ENCODE measurements around the gene PTPRN2.
"Not testable (repeated sequence)": the region's sequence is repeated elsewhere in the genome, so short reads cannot be mapped to it uniquely, and the experiment has no call there.

The PTPRN2 gene

DNA sequence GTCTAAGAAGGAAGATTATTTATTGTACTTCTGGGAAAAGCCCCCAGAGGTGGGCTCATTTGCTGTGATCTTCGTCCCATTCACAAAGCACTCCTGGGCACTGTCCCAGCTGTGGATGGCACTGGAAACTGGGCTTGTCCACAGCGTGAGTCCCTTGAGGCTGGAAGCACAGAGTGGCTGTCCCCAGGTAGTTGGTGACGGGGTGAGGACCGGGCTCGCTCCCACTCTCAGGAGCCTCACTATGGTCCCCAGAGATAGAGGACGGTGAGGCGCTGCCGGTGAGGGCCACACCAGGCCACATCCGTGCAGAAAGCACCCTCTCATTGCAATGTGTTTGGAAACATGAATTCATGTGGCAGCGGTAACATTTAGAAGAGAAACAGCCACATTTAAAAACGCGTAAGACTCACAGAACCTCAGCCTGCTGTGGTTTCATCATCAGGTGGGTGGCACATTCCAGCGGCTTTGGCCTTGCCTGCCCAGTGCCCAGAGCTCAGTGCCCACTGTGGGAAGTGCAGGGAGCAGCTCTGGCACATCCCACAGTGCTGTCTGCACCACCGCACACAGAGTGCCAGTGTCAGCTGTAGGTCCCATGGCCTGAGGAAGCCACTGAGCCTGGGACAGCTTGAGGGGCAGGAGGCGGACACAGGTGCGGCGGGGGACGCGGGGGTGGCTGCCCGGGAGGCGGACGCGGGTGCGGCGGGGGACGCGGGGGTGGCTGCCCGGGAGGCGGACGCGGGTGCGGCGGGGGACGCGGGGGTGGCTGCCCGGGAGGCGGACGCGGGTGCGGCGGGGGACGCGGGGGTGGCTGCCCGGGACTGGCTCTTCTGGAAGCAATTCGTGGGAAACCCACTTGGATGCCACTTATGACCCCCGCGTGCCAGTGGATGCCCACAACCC, 801.0 kb downstream of the PTPRN2 start:
- no peak for DNase-seq

DNA sequence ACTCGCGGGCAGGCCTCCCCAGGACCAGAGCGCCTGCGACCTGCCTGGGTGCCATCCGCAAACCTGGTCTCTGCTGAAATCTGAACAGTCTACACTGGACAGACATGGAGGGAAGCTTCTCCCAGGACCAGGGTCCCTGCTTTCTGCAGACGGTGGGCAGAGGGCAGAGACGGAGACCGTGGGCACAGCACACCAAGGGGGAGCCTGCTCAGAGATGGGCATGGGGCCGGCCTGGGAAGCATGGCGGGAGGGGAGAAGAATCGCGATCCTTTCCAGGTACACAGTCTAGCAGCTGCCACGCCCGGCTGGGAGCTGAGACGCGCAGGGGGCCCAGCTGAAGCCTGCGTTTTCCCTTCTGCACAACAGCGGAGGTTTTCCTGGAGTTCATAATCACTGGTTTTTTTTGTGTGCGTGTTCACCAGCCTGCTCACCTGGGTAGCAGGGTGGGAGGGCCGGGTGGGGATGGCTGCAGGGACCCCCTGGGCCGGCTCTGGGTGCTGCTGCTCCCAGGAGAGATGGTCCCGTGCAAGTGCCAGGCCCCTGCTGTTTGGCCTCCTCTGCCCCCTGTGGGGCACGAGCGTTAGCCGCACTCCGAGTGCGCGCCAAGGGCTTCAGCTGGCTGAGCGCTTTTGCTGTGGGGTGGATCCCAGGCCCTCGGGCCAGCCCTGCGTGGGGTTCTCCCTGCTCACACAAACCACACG, 802.0 kb downstream of the PTPRN2 start:
- DNase-seq = no peak

DNA sequence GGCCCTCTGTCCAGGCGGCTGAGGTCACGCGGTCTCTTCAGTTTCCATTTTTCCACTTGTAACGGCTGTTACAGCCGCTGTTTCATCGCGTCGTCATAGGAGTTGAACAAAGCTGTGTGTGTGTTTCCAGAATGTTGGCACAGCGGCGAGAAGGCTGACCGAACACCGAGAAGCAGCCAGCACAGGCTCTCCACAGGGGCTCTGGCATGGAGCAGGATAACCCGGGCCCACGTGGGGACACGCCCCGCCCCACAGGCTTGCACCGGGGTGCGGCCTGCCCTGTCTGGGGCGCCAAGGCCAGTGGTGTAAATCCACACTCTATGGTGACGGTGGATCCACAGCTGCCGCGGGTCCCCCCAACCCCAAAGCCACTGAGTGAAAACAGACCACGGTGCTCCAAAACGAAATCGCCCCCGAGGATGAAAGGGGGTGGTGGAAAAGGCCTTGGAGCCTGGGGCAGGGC, 802.6 kb downstream of the PTPRN2 start:
- DNase-seq = no peak

DNA sequence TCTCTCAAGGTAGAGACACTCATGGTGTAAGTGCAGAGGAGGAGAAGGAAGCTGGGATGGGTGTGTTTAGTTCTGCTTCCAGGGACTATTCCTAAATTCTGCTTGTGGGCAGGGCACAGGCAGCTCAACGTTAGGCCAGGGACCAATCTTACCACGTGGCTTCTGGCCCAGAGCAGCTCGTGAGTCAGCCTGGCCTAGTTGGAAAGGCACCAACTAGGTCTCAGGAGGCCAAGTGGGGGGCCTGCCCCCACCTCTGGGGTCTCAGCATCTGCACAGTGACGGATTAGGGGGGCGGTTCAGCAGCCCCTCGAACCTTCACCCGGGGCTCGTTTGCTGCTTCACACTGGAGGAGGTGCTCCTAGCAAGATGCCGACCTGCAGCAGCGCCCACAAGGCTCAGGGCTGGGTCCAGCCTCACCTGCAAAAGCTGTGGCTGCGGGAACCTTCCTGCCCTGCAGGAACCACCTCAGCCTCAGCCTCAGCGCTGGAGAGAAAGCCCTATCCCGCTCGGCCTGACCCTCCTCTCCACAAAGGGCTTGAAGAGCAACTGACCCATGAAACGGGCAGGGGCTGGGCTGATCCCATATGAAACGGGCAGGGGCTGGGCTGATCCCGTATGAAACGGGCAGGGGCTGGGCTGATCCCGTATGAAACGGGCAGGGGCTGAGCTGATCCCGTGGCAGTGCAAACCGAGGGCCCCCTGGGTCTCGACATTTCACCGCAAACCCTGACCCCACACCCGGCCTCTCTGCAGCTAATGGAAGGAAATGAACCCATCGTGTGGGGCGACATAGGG, 803.4 kb downstream of the PTPRN2 start:
- no peak for DNase-seq

DNA sequence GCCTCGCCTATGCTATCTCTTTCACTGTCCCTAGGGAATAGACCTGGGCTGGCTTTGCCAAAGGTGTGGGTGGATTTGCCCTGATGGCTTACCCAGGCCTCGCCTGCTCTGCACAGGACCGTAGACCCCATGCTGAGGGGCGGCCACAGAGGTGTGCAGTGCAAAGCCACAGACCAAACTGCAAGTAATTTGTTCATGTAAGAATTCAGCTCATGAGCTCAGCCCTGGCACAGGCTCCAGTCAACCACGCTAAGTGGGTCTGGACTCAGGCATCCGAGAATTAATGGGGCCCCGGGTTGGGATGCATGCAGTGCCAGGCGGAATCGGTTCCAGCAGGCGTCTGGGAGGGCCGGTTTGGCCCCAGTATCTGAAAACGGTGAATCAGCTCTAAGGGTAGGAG, 805.6 kb downstream of the PTPRN2 start:
- no peak for DNase-seq

DNA sequence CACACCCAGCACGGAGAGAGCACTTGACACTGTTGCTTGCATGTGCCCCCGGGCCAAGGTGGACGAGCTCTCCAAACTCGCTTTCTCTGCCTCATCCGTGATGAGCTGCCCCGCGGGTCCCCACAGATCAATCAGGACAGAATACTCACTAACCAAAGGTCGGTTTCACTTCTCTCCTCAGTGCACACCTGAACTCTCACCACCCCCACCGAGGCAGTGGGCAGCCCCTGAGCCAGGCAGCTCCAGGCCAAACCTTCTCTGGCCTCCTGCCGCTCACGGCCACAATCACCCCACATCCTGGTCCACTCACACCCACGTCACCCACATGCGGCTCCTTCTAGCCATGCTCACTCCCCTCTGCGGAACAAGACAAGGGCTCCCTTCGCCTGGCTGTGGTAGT, 806.9 kb downstream of the PTPRN2 start:
- no peak for DNase-seq

DNA sequence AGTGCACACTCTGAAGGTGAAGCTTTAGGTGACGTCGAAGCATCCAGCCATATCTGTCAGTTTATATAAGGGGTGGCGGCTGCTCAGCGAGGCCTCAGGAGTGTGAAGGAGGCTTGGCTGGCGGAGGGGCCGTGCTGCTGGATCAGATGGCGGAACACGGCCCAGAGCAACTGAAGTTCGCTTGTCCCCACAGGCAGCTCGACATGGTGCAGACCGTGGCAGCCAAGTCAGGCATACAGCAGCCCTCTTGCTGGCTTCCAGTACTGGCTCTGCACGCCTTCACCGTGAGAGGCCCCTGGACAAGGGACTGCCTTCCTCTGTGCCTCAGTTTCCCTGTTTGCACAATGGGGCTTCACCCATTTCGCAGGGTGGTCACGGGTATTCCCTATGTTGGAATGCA, 807.3 kb downstream of the PTPRN2 start:
- no peak for DNase-seq

DNA sequence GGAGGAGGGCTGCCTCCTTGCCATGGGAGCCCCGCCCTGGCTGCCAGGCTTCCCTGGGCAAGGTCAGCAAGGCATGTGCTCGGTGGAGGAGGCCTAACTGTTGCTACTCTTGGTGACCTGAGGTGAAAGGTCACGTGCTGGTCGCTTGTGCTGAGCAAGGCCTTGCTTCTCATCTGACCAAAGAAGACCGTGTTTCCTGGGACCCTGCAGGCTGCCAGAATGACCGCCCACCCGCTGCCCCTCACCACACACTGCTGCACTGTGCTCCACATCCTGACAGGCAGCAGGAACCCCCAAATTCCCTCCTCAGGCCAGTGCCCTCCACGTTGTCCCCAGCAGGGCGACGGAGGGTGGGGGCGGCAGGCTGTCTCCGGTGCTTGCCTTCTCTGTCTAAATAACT, 808.4 kb downstream of the PTPRN2 start:
- DNase-seq = no peak

DNA sequence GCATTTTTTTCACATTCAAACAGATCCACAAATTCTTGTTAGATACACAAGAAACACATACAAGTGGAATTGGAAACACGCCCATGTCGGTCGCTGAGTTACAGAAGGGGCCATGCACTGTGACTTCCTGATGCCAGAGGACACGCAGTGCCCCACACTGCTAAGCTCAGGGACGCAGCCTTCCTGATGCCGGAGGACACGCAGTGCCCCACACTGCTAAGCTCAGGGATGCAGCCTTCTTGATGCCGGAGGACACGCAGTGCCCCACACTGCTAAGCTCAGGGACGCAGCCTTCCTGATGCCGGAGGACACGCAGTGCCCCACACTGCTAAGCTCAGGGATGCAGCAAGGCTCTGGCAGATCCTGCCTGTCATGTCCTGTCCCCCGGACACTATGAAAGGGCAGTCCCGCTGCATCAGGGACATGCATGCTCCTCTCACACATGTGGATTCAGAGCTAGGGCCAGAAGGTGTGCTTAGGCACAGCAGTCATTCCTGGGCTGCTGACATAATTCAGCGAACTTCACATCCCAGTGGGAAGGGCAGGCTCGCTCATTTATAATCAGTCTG, 810.3 kb downstream of the PTPRN2 start:
- not testable (repeated sequence) for DNase-seq

DNA sequence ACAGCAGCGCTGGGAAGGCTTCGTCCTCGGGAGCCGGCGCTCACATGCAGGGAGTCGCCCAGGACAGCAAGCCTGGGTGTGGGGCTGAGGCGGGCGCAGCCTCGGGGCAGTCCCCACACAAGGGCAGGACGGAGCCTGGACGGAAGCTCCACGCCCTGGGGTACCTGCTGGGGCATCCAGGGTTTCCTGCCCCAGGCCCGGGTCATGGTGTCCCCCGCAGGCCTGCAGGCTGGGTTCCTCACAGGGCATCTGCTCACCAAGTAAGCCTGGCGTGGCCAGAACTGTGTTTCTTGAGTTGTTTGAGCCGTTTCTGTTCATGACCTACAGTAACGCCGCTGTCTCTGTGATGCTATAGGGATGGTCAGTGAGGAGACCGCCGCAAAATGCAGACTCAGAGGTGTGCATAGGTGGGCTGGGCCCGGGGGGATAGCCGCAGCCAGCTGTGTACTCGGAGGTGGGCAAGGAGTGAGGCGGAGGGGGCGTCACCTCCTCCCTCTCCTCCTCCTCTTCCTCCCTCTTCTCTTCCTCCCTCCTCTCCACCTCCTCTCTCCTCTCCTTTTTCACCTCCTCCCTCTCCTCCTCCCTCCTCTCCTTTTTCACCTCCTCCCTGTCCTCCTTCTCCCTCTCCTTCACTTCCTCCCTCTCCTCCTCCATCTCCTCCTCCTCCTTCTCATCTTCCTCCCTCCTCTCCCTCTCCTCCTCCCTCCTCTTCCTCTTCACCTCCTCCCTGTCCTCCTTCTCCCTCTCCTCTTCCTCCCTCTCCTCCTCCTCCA, 811.9 kb downstream of the PTPRN2 start:
- DNase-seq = no peak

DNA sequence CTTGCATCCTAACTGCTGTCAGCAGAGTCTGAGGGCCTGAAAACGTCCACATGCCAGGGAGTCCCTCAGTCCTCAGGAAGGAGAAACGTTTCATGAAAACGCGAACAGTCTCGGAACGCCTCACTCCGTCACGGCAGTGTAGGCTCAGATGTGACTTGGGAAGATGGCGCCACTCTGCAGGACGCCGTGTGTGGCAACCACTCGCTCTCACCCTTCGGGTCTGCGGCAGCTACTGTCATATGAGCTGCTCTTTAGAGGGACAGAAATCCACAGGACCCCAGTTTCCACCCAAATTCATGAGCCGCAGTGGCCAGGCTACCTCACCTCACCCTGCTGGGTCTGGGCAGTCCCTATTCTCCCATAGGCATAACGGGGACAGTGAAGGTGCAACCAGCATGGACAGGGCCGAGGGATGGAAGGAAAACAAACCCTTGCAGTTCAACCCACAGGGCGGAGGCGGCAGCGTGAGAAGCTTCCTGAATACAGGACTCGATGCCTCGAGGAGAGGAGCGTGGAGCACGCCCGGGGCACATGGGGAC, 812.5 kb downstream of the PTPRN2 start:
- DNase-seq = no peak

DNA sequence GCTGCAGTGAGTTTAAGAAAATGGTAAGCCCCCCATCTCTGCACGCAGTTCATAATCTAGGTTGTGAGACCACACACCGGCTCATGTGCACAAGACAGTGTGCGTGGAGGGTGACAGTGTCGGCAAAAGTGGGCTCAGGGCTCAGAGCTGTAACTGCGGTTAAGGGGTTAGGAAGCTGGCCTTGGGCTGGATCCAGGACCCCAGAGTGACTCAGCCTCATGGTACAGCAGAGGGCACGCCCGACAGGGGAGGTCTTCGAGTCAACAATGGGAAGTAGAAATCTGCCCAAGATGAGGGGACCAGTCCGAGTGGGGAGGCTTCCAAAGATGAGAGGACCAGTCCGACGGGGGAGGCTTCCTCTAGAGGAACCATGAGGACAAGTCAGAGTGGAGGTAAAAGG, 813.1 kb downstream of the PTPRN2 start:
- DNase-seq = no peak

DNA sequence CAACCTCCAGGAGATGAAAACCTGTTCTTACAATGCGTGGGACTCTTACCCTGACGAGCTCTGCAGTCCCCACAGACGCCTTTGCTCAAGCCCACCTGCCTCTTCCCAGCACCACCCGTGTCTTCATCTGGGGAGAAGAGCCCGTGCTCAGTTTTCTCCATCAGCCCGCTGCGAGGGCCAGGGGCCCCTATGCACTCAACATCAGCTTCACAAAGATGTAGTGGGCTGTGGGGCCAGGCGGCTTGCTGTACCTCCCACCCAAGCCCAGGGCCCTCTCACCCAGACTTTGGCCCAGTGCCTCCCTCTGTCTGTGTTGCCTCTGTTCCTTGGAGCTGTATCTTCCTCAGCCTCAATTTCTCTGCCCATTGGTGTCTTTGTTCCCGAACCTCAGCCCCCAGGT, 814.3 kb downstream of the PTPRN2 start:
- DNase-seq = no peak

DNA sequence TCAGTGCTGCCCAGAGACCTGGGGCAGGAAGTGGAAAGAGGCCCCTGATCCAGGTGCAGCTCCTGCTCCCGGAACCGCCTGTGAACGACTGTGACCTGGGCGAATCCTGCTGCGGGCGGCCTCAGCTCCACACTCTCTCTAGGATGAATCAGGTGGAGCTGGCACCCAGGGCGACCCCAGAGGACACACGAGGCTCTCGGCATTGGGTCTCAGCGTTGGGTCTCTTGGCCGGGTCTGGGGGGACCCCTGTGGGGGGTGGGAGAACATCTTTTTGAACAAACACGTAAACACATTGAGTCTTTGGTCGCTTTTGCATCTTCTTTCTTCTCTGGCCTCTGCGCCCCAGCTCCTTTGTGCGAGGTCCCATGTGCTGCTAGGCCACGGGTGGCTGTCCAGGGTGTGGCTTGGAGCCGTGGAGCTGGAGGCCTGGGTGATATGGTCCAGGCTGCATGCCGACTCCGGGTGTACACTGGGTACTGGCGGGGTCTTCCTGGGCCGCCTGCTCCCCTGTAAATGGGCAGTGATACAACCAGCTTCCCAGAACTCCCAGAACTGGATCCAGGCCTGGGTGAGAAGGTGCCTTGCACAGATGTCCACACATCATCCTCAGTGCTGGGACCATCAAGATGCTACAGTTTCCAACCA, 815.0 kb downstream of the PTPRN2 start:
- DNase-seq = no peak

DNA sequence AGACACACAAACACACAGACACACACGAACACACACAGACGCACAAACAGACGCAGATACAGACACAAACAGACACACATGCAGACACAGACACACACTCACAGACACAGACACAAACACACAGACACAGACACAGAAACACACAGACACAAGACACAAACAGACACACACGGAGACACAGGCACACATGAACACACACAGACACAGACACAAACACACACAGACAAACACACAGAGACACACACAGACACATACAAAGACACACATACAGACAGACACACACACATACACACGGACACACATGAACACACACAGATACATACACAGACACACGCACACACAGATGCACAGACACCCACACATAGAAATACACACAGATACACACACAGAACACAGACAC, 815.9 kb downstream of the PTPRN2 start:
- DNase-seq = no peak

DNA sequence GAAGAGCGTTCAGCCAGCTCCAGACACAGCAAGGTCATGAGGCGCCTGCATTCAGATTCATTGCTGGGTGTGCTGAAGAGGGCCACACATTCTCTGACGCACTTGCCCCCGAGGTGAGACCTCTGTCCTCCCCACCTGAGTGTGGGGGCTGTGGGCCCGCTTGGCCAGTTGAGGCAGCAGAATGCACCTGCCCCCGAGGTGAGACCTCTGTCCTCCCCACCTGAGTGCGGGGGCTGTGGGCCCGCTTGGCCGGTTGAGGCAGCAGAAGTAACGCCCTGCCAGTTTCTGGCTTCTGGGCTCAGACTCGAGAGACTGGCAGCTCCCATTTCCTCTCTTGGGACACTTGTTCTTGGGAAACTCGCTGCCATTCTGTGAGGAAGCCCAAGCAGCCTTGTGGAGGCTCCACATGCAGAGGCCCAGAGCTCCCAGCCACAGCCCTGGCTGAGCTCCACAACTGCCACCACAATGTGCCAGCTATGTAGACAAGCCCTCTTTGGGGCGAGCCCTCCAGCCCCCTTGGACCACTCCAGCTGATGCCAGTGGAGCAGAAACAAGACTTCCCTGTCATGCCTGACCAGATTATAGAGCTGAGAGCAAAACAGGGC, 816.8 kb downstream of the PTPRN2 start:
- DNase-seq = no peak

DNA sequence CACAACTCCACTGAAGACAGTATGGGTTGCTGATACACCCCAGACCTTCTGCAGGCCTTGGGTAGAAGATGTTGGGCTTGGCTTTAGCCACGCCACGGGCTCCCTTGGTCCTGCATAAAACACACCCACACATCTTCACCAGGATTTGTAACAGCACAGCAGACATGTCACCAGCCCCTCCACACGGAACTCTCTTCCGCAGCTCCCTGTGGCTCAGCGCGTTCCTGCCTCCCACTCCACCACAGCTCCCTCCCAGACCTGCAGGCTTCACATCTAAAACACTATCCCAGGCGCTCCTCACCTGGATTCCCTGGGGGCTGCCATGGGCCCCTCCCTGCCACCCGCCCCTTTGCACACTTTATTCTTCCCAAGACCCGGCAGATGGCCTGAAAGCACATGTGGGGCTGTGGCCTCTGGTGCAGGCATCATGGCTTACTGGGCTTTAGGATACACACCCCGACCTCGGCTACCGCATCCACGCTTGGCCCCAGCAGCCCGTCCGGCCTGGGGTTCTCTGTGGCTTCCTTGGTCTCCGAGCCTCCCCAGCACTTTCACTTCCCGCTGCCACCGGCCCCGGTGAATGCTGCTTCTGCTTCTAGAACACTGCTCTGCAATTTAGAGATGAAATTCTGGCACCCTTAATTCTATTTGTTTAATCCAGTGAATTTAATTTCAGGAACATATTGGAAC, 818.0 kb downstream of the PTPRN2 start:
- no peak for DNase-seq

DNA sequence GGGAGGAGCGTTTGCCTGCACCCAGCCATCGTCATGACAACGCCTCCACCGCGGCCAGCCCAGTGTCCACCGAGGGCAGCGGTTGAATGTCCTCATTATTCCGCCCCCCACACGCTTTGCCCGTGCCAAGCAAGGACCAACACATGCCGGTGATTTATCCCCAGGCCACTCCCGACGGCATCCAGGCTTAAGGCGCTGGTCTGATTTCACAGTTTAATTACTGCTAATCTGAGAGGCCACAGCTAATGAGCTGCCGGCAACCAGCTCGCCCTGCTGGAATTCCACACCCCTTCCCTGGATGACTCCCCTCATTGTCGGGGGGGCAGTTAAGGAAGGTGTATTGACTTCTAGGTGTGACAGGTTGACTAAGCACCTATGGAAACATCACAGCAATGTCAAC, 818.5 kb downstream of the PTPRN2 start:
- DNase-seq = no peak

DNA sequence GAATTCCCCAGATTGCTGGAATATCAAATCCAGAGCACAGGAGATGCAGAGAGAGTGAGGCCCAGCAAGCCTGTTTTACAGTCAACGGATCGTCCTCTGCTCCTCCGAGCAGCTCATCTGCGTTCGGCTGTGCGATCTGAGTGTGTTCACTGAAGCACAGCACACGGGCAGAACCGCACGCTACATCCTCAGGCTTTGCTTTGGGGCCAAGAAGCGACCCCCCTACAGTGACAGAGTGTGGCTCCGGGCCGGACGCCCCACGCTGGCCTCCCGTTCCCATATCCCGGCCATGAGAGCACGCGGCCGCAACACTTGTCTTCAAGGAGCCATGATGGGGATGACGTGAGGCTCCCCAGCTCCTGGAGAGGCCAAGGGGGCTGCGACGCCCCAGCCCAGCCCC, 819.4 kb downstream of the PTPRN2 start:
- no peak for DNase-seq

DNA sequence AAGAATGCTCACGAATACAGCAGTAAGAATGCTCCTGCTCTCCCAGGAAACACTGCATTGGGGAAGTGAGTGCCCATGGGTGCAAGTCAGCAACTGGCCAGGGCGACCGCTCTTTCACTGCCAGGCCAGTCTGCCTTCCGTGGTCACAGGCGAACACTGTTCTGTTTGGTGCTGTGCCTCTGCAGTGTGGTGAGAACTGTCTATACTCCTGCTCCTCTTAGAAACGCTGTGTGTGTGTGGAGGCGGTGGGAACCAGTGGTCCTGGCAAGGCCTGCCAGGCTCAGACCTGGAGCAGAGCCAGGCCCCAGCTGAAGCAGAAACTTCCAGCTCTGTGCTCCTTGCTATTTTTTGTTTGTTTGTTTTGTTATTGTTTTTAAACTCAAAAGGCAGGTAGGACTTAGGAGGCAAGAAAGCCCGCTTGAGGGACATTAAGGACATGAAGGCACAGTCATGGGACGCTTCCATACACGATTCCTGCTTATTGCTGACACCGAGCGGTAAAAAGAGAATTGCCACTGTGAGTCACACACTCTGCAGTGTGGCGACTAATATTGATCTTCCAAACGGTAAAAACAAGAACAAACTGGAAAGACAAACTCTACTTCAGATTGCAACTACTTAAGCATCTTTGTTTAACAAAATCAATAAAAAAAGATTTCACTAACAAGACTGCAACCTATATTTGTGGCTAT, 820.0 kb downstream of the PTPRN2 start:
- no peak for DNase-seq
